Activated T-helper 1 cell treated with anti-CD3 and anti-CD28 coated beads, Interleukin-12 subunit alpha, Interleukin-12 subunit beta, Interleukin-2, Interleukin-4 antibody, amounts not matched to agents 30 ng/mL and 10 ng/mL and 1 ng/mL, durations not matched to agents 14 hours and 24 hours and 36 hours (primary cell): ENCODE results near the gene SCAF11. TPM values are rescaled to one million over a fixed set of nuclear protein-coding genes. Genes with fewer than 3 reads are reported as not detected.

Source experiments
- DNase-seq: peaks from one replicate; pipeline ENCODE4 v3.0.0; 2021; ENCODE audit warnings: low spot score
- H3K27ac Mint-ChIP-seq: one replicate; pipeline ENCODE4 v1.8.0; 2021; ENCODE audit warnings: mild to moderate bottlenecking, mixed read lengths
- H3K27me3 Mint-ChIP-seq: one replicate; pipeline ENCODE4 v1.8.0; 2022; ENCODE audit warnings: mild to moderate bottlenecking, moderate library complexity, mixed read lengths; ENCODE audit not compliant: insufficient read depth
- H3K36me3 Mint-ChIP-seq: one replicate; pipeline ENCODE4 v1.8.0; 2021; ENCODE audit warnings: low read depth, mixed read lengths
- H3K4me1 Mint-ChIP-seq: one replicate; pipeline ENCODE4 v1.8.0; 2021; ENCODE audit warnings: low read depth, mixed read lengths
- H3K4me3 Mint-ChIP-seq: one replicate; pipeline ENCODE4 v1.8.0; 2021; ENCODE audit warnings: mild to moderate bottlenecking, moderate library complexity, mixed read lengths
- H3K9me3 Mint-ChIP-seq: one replicate; pipeline ENCODE4 v1.8.0; 2021; ENCODE audit warnings: mixed read lengths
- intact Hi-C: fragments of 100-400 bp; cut with micrococcal nuclease; formaldehyde crosslinking; loops from one replicate; pipeline ENCODE4 v1.15.1; 2024
- total RNA-seq: library from RNA; stranded (reverse); gene quantifications from 2 replicates; pipeline ENCODE4 v1.2.3, GENCODE V29; 2022

The SCAF11 gene
- total RNA-seq, 1 donor from 2014 or later, result 131 TPM

GRCh38 chr12:45893240-45893639 is 97.1 kb downstream of the SCAF11 start:
- H3K9me3 Mint-ChIP-seq, result no peaks in the 10 kb centered on the region
- peaks cover 26% of the 10 kb centered on the region for H3K4me1 Mint-ChIP-seq
- intact Hi-C loops, result loop anchor here (2.0 to 5.0 kb wide), 2 partner anchors 14 to 94 kb away; no protein-coding TSS in a partner anchor

GRCh38 chr12:45890276-45890675 is 100.1 kb downstream of the SCAF11 start:
- no peak overlapping the region for H3K27ac Mint-ChIP-seq
- peaks cover 26% of the 10 kb centered on the region for H3K4me1 Mint-ChIP-seq
- peaks cover 11% of the 10 kb centered on the region for H3K9me3 Mint-ChIP-seq
- H3K4me3 Mint-ChIP-seq, result no peak overlapping the region
- no peak for DNase-seq
- H3K27me3 Mint-ChIP-seq, result no peaks in the 10 kb centered on the region
- intact Hi-C loops, result loop anchor here (5.0 kb wide), 1 partner anchor 97 kb away; no protein-coding TSS in a partner anchor
- peaks cover 43% of the 10 kb centered on the region for H3K36me3 Mint-ChIP-seq

More at GRCh38 chr12:45893240-45893639, 97.1 kb downstream of the SCAF11 start:
- no peak overlapping the region for H3K4me3 Mint-ChIP-seq
- DNase-seq, result no peak
- no peak overlapping the region for H3K27ac Mint-ChIP-seq
- H3K27me3 Mint-ChIP-seq, result no peaks in the 10 kb centered on the region
- H3K36me3 Mint-ChIP-seq, result peaks cover 46% of the 10 kb centered on the region

- Mint-ChIP-seq H3K27ac (peak overlapping the region; percentile 15), H3K36me3 (peaks cover 49% of the 10 kb centered on the region)
These were observed 102.8 kb downstream of the SCAF11 start for GRCh38 chr12:45887544-45887943.

GRCh38 chr12:45886685-45887084 is 103.7 kb downstream of the SCAF11 start:
- no peaks in the 10 kb centered on the region for H3K27me3 Mint-ChIP-seq
- H3K9me3 Mint-ChIP-seq, result peaks cover 29% of the 10 kb centered on the region
- H3K4me1 Mint-ChIP-seq, result peaks cover 12% of the 10 kb centered on the region
- H3K27ac Mint-ChIP-seq, result no peak overlapping the region
- no peak overlapping the region for H3K4me3 Mint-ChIP-seq
- DNase-seq, result no peak
- peaks cover 54% of the 10 kb centered on the region for H3K36me3 Mint-ChIP-seq
- intact Hi-C loops, result no loop called here

More at GRCh38 chr12:45887544-45887943, 102.8 kb downstream of the SCAF11 start:
- peaks cover 16% of the 10 kb centered on the region for H3K4me1 Mint-ChIP-seq
- DNase-seq, result no peak
- peaks cover 20% of the 10 kb centered on the region for H3K9me3 Mint-ChIP-seq
- H3K4me3 Mint-ChIP-seq, result no peak overlapping the region
- no peaks in the 10 kb centered on the region for H3K27me3 Mint-ChIP-seq
- intact Hi-C loops, result no loop called here

GRCh38 chr12:45883187-45883586 is 107.2 kb downstream of the SCAF11 start:
- DNase-seq, result no peak
- H3K4me3 Mint-ChIP-seq, result no peak overlapping the region
- no peaks in the 10 kb centered on the region for H3K27me3 Mint-ChIP-seq
- H3K36me3 Mint-ChIP-seq, result peaks cover 61% of the 10 kb centered on the region
- peaks cover 36% of the 10 kb centered on the region for H3K4me1 Mint-ChIP-seq
- peaks cover 34% of the 10 kb centered on the region for H3K9me3 Mint-ChIP-seq
- no peak overlapping the region for H3K27ac Mint-ChIP-seq
- intact Hi-C loops, result no loop called here

- Mint-ChIP-seq H3K36me3 (peaks cover 62% of the 10 kb centered on the region), H3K4me1 (peaks cover 58% of the 10 kb centered on the region)
These were observed 109.8 kb downstream of the SCAF11 start for GRCh38 chr12:45880533-45880932.

GRCh38 chr12:45879363-45879895 is 110.9 kb downstream of the SCAF11 start:
- peak overlapping the region; percentile 82 for H3K27ac Mint-ChIP-seq
- peaks cover 60% of the 10 kb centered on the region for H3K36me3 Mint-ChIP-seq
- peaks cover 64% of the 10 kb centered on the region for H3K4me1 Mint-ChIP-seq
- no peaks in the 10 kb centered on the region for H3K27me3 Mint-ChIP-seq
- H3K4me3 Mint-ChIP-seq, result peak overlapping the region; percentile 46
- no peak for DNase-seq
- peaks cover 20% of the 10 kb centered on the region for H3K9me3 Mint-ChIP-seq
- intact Hi-C loops, result loop anchor here (2.0 kb wide), 1 partner anchor 13 kb away; no protein-coding TSS in a partner anchor

More at GRCh38 chr12:45880533-45880932, 109.8 kb downstream of the SCAF11 start:
- intact Hi-C loops, result no loop called here
- Mint-ChIP-seq H3K27me3 (no peaks in the 10 kb centered on the region), H3K9me3 (peaks cover 25% of the 10 kb centered on the region), H3K4me3 (no peak overlapping the region), H3K27ac (no peak overlapping the region)
- DNase-seq, result no peak

GRCh38 chr12:45878630-45879255 is 111.6 kb downstream of the SCAF11 start:
- Mint-ChIP-seq H3K36me3 (peaks cover 60% of the 10 kb centered on the region), H3K9me3 (peaks cover 20% of the 10 kb centered on the region), H3K27ac (peak overlapping the region; percentile 82), H3K27me3 (no peaks in the 10 kb centered on the region), H3K4me3 (peak overlapping the region; percentile 46), H3K4me1 (peaks cover 66% of the 10 kb centered on the region)
- peak; percentile 16 for DNase-seq
- intact Hi-C loops, result loop anchor here (2.0 kb wide), 1 partner anchor 14 kb away; no protein-coding TSS in a partner anchor

GRCh38 chr12:45877069-45877468 is 113.3 kb downstream of the SCAF11 start:
- Mint-ChIP-seq H3K4me1 (peaks cover 69% of the 10 kb centered on the region), H3K9me3 (peaks cover 15% of the 10 kb centered on the region), H3K4me3 (no peak overlapping the region), H3K27ac (no peak overlapping the region), H3K36me3 (peaks cover 55% of the 10 kb centered on the region), H3K27me3 (no peaks in the 10 kb centered on the region)
- intact Hi-C loops, result no loop called here
- DNase-seq, result no peak

GRCh38 chr12:45872446-45872845 is 117.9 kb downstream of the SCAF11 start:
- Mint-ChIP-seq H3K4me1 (peaks cover 37% of the 10 kb centered on the region), H3K4me3 (no peak overlapping the region), H3K27ac (no peak overlapping the region), H3K36me3 (peaks cover 40% of the 10 kb centered on the region), H3K27me3 (no peaks in the 10 kb centered on the region), H3K9me3 (peaks cover 6% of the 10 kb centered on the region)
- intact Hi-C loops, result no loop called here
- DNase-seq, result no peak
